Measurements from ENCODE around the gene CDH4.

CDH4 gene

GRCh38 chr20:61520893-61521460 is 268.9 kb downstream of the CDH4 start:
- H3K27ac ChIP-seq = no peak overlapping the region
- ChIA-PET CTCF (interaction anchor here (0.7 kb wide), 1 partner anchor 135 kb away, joined by 3 read pairs; no protein-coding TSS in a partner anchor), POLR2A (ENCODE audit: low non-redundant PET) (no interaction called here)
- peak; percentile 37 for DNase-seq (ENCODE audit: low spot score)
- TF ChIP-seq CTCF (conservative IDR thresholded peaks at IDR 0.05; ENCODE audit: low read depth) = no peak

GRCh38 chr20:61521687-61522420 is 269.8 kb downstream of the CDH4 start:
- no peak for DNase-seq (ENCODE audit: low spot score)
- H3K27ac ChIP-seq = no peak overlapping the region
- ChIA-PET CTCF (interaction anchor here (0.7 kb wide), 2 partner anchors 136 to 162 kb away, joined by 3 read pairs; no protein-coding TSS in a partner anchor), POLR2A (ENCODE audit: low non-redundant PET) (no interaction called here)
- TF ChIP-seq CTCF (conservative IDR thresholded peaks at IDR 0.05; ENCODE audit: low read depth) = no peak

GRCh38 chr20:61522498-61523090 is 270.5 kb downstream of the CDH4 start:
- no peak for DNase-seq (ENCODE audit: low spot score)
- H3K27ac ChIP-seq = no peak overlapping the region
- no peak for TF ChIP-seq CTCF (conservative IDR thresholded peaks at IDR 0.05; ENCODE audit: low read depth)
- CTCF ChIA-PET = interaction anchor here (0.7 kb wide), 2 partner anchors 162 to 298 kb away, joined by 3 to 4 read pairs; no protein-coding TSS in a partner anchor
- POLR2A ChIA-PET (ENCODE audit: low non-redundant PET) = interaction anchor here (0.5 kb wide), 1 partner anchor 16 kb away, joined by 3 read pairs; no protein-coding TSS in a partner anchor

- no peak for DNase-seq (ENCODE audit: low spot score)
- ChIA-PET POLR2A (ENCODE audit: low non-redundant PET) (interaction anchor here (0.5 kb wide), 1 partner anchor 17 kb away, joined by 3 read pairs; no protein-coding TSS in a partner anchor), CTCF (interaction anchor here (0.7 kb wide), 1 partner anchor 299 kb away, joined by 4 read pairs; no protein-coding TSS in a partner anchor)
- H3K27ac ChIP-seq = no peak overlapping the region
- no peak for TF ChIP-seq CTCF (conservative IDR thresholded peaks at IDR 0.05; ENCODE audit: low read depth)
Measured at GRCh38 chr20:61523145-61523544, 271.1 kb downstream of the CDH4 start.

GRCh38 chr20:61524951-61525666 is 273.0 kb downstream of the CDH4 start:
- H3K27ac ChIP-seq = no peak overlapping the region
- TF ChIP-seq CTCF (conservative IDR thresholded peaks at IDR 0.05; ENCODE audit: low read depth) = no peak
- DNase-seq (ENCODE audit: low spot score) = no peak
- ChIA-PET CTCF (interaction anchor here (0.5 to 0.7 kb wide), 3 partner anchors 102 to 270 kb away, joined by 3 read pairs; no protein-coding TSS in a partner anchor), POLR2A (ENCODE audit: low non-redundant PET) (no interaction called here)
